H1 (cell line): ENCODE results near the gene FLCN. TPM values are rescaled to one million over a fixed set of nuclear protein-coding genes. Genes with fewer than 3 reads are reported as not detected.

Source experiments
- CBX5 ChIP-seq: fragments of 300-800, 300-1000 bp; sonication (generic); IDR thresholded peaks from 2 replicates; pipeline ENCODE4 v1.7.1; 2016; ENCODE audit warnings: antibody characterized with exemption, low read length, low read depth
- CEBPB ChIP-seq: IDR thresholded peaks from 2 replicates; pipeline ENCODE4 v1.6.1; 2012; ENCODE audit warnings: low read depth, low read length
- CHD7 ChIP-seq: fragments of 300-600 bp; sonication (generic); IDR thresholded peaks from 2 replicates; pipeline ENCODE4 v1.7.1; 2012; ENCODE audit warnings: low read length, moderate library complexity, mild to moderate bottlenecking, inconsistent platforms; ENCODE audit not compliant: insufficient replicate concordance
- CREB1 ChIP-seq: IDR thresholded peaks from 2 replicates; pipeline ENCODE4 v1.6.1; 2012; ENCODE audit warnings: inconsistent platforms
- JUND ChIP-seq: IDR thresholded peaks from 2 replicates; pipeline ENCODE4 v1.6.1; 2011; ENCODE audit warnings: mild to moderate bottlenecking, improper control_type of control experiment, low read length
- KDM5A ChIP-seq: fragments of 200-600 bp; IDR thresholded peaks from 2 replicates; pipeline ENCODE4 v1.7.1; 2012; ENCODE audit warnings: mild to moderate bottlenecking, low read length, inconsistent platforms, mixed read lengths
- MAFK ChIP-seq: IDR thresholded peaks from 2 replicates; pipeline ENCODE4 v1.6.1; 2012; ENCODE audit warnings: low read depth, mild to moderate bottlenecking, improper control_type of control experiment, low read length
- NRF1 ChIP-seq: IDR thresholded peaks from 2 replicates; pipeline ENCODE4 v1.6.1; 2011; ENCODE audit warnings: mild to moderate bottlenecking, low read depth, low read length, improper control_type of control experiment
- POU5F1 ChIP-seq: IDR thresholded peaks from 2 replicates; pipeline ENCODE4 v1.6.1; 2011; ENCODE audit warnings: low read depth, mild to moderate bottlenecking, low read length, moderate library complexity
- SIN3A ChIP-seq, 2 experiments: IDR thresholded peaks in 1 of 2; conservative IDR thresholded peaks in 1 of 2; 2 replicates each; pipeline ENCODE4 v1.6.1; 2011 to 2012; ENCODE audit warnings: low read length in 2 of 2, improper control_type of control experiment in 1 of 2, low read depth in 1 of 2, mild to moderate bottlenecking in 1 of 2
- TCF12 ChIP-seq: IDR thresholded peaks from 2 replicates; pipeline ENCODE4 v1.6.1; 2011; ENCODE audit warnings: low read depth, mild to moderate bottlenecking, low read length
- USF2 ChIP-seq: IDR thresholded peaks from 2 replicates; pipeline ENCODE4 v1.6.1; 2011; ENCODE audit warnings: low read length, improper control_type of control experiment
- polyA plus RNA-seq, 7 experiments: library from polyadenylated mRNA; depleted of rRNA in 3 of 7; stranded (reverse) in 5 of 7; unstranded in 2 of 7; fragments of >200 nt in 5 of 7; fragments of 200-250 nt in 2 of 7; gene quantifications; 1 replicate in 5 of 7; 2 replicates in 1 of 7; 4 replicates in 1 of 7; pipeline versions ENCODE4 v1.2.1 to v1.2.3, GENCODE V29; 2011 to 2013; ENCODE audit warnings: missing spikeins in 2 of 7, mixed read lengths in 2 of 7
- total RNA-seq: library from RNA; stranded (reverse); fragmentation: NEBNext Ultra II Directional; extraction: Animal tissue kit (Norgen Biotek cat#: 25700); gene quantifications from 2 replicates; pipeline ENCODE4 v1.2.1, GENCODE V29; 2021

Gene FLCN
- total and polyA plus RNA-seq, 2 of the 8 experiments (the other 6 are each of a cell fraction or from before 2014, with no cell fraction given) = 15.6 to 34.6 TPM

GRCh38 chr17:17225901-17226300 is 11.1 kb downstream of the FLCN start (continued):
- TF ChIP-seq CHD7 (no peak), CBX5 (no peak), TCF12 (no peak), USF2 (no peak), JUND (no peak), MAFK (no peak), SIN3A (conservative IDR thresholded peaks at IDR 0.05 in 1 of 2, IDR thresholded peaks at IDR 0.05 in 1 of 2; ENCODE audit: low read depth in 1 of 2, low read length in 2 of 2) (no peak), NRF1 (no peak), KDM5A (no peak), CEBPB (no peak), CREB1 (no peak), POU5F1 (no peak)
